Neural progenitor cell (in vitro differentiated cells): Measurements from ENCODE around the gene DIDO1.

ENCODE experiments used
- CTCF ChIP-seq: fragments of 200-600 bp; sonication (generic); IDR thresholded peaks from 2 replicates; pipeline ENCODE4 v1.5.1; 2017; ENCODE audit warnings: antibody characterized with exemption, mild to moderate bottlenecking
- EZH2 ChIP-seq: fragments of 200-600 bp; sonication (generic); IDR thresholded peaks from 2 replicates; pipeline ENCODE4 v1.6.1; 2017; ENCODE audit warnings: antibody characterized with exemption, mild to moderate bottlenecking, moderate library complexity

GRCh38 chr20:62898970-62899632 is 27.2 kb downstream of the DIDO1 start:
- TF ChIP-seq CTCF, result no peak
- TF ChIP-seq EZH2, result no peak
